ENCODE measurements around the gene UGDH. TPM values are rescaled to one million over a fixed set of nuclear protein-coding genes. Genes with fewer than 3 reads are reported as not detected.
A peak's percentile ranks its signal among the peaks of the same experiment; 100 is the strongest.

The UGDH gene
- polyA plus RNA-seq, 2 of the 4 experiments (the other 2 are of a cell fraction) = 610 to 691 TPM

DNA sequence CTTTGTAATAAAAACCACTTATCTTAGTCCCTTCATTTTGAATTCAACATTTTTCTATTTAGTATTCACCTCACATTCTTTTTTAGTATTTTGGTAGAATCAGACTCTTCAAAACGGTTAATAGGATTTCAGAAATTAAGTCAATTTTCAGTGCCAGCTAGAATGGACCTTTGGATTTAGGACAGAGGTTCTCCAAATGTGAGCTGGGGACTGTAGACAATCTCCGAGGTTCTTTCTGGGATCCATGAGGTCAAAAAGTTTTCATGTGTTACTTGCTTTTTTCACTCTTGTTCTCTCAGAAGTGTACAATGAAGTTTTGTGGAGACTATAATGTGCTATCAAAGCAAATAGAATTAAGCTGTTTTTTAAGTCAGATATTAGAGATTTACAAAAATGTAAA is 2.3 kb upstream of the UGDH start:
- TF ChIP-seq JUN (IDR thresholded peaks at IDR 0.05) (no peak), BHLHE40 (IDR thresholded peaks at IDR 0.05; ENCODE audit: low read depth, low read length) (no peak), EHF (CRISPR knock-in tag; IDR thresholded peaks at IDR 0.05) (no peak)
- TF ChIP-seq, protein P1, sequence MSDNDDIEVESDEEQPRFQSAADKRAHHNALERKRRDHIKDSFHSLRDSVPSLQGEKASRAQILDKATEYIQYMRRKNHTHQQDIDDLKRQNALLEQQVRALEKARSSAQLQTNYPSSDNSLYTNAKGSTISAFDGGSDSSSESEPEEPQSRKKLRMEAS (IDR thresholded peaks at IDR 0.05) = no peak
- WGBS (ENCODE audit: missing lambda C conversion rate) = 80% methylated on average over 2 of the region's 2 CpGs
- POLR2A ChIA-PET = interaction anchor here (1.0 kb wide), 1 partner anchor 9 kb away, joined by 4 read pairs; no protein-coding TSS in a partner anchor
- CTCF ChIA-PET = interaction anchor here (1.2 to 2.2 kb wide), 2 partner anchors 60 to 62 kb away, joined by 4 to 9 read pairs; no protein-coding TSS in a partner anchor
- Histone ChIP-seq H3K4me2 (peak overlapping the region; percentile 73), H3K4me3 (peak overlapping the region; percentile 92), H3K9me3 (peaks cover 32% of the 10 kb centered on the region), H3K27ac (peak overlapping the region; percentile 86 to 94), H3K4me1 (0 out of 3 replicates have a peak, but pooled peaks cover 5% of the 10 kb centered on the region)
- DNase-seq (ENCODE audit: low read depth in 1 of 2, low spot score in 1 of 2) (no peak), FAIRE-seq (no peak), ATAC-seq (no peak)

DNA sequence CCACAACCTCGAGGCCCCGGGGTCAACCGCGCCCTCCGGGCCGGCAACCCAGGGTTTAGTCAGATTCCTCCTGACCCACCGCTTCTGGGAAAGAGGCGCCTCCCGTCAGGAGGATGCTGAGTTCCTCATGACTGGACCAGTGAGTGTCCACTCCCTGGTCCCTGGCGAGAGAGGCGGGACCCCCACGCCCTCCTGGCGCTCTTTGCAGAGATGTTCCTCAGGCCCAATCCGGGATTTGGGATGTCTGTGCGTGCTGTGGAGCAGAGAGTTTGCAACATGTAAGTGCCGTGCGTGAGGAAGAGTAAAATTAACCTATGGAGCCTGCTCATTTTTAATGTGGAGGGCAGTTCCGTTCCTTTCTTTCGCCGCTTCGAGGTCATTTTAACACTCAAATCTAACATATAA is 824 bp upstream of the UGDH start:
- ChIA-PET POLR2A (interaction anchor here (1.0 to 3.5 kb wide), 11 partner anchors 8 to 170 kb away, joined by 3 to 35 read pairs (median 8); partner anchors contain the start of genes LIAS, RPL9 and UBE2K), CTCF (interaction anchor here (1.0 kb wide), 1 partner anchor 52 kb away, joined by 3 read pairs; no protein-coding TSS in a partner anchor)
- FAIRE-seq (no peak), DNase-seq (ENCODE audit: low read depth in 1 of 2, low spot score in 1 of 2) (peak in 1 of 2 experiments; percentile 64), ATAC-seq (peak; percentile 70)
- Histone ChIP-seq H3K4me1 (peaks cover 5% of the 10 kb centered on the region; the same call in 1 of the 3 replicates), H3K4me3 (peak overlapping the region; percentile 92), H3K4me2 (peak overlapping the region; percentile 73), H3K27ac (peak overlapping the region; percentile 86 to 94), H3K9me3 (peaks cover 26% of the 10 kb centered on the region)
- no peak for TF ChIP-seq EHF (CRISPR knock-in tag; IDR thresholded peaks at IDR 0.05)
- no peak for TF ChIP-seq KDM1A (IDR thresholded peaks at IDR 0.05; ENCODE audit: low read depth)
- no peak for TF ChIP-seq NPAS2 (CRISPR knock-in tag; IDR thresholded peaks at IDR 0.05; ENCODE audit: borderline replicate concordance)
- no peak for TF ChIP-seq MAFK (IDR thresholded peaks at IDR 0.05; ENCODE audit: partially characterized antibody)
- TF ChIP-seq, protein P2, sequence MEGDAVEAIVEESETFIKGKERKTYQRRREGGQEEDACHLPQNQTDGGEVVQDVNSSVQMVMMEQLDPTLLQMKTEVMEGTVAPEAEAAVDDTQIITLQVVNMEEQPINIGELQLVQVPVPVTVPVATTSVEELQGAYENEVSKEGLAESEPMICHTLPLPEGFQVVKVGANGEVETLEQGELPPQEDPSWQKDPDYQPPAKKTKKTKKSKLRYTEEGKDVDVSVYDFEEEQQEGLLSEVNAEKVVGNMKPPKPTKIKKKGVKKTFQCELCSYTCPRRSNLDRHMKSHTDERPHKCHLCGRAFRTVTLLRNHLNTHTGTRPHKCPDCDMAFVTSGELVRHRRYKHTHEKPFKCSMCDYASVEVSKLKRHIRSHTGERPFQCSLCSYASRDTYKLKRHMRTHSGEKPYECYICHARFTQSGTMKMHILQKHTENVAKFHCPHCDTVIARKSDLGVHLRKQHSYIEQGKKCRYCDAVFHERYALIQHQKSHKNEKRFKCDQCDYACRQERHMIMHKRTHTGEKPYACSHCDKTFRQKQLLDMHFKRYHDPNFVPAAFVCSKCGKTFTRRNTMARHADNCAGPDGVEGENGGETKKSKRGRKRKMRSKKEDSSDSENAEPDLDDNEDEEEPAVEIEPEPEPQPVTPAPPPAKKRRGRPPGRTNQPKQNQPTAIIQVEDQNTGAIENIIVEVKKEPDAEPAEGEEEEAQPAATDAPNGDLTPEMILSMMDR (IDR thresholded peaks at IDR 0.05) = no peak
- TF ChIP-seq, protein P1 (IDR thresholded peaks at IDR 0.05) = 0 out of 2 replicates have a peak, but pooled peaks have one; percentile 35
- TF ChIP-seq MYC (IDR thresholded peaks at IDR 0.05; ENCODE audit: borderline replicate concordance, low read length) = no peak
- no peak for TF ChIP-seq FOSL2 (IDR thresholded peaks at IDR 0.05)
- TF ChIP-seq FOSL2 (CRISPR knock-in tag; IDR thresholded peaks at IDR 0.05) = 0 out of 2 replicates have a peak, but pooled peaks have one; percentile 22
- TF ChIP-seq POLR2AphosphoS2 (conservative IDR thresholded peaks at IDR 0.05; ENCODE audit: low read length) = no peak
- TF ChIP-seq, protein P3, sequence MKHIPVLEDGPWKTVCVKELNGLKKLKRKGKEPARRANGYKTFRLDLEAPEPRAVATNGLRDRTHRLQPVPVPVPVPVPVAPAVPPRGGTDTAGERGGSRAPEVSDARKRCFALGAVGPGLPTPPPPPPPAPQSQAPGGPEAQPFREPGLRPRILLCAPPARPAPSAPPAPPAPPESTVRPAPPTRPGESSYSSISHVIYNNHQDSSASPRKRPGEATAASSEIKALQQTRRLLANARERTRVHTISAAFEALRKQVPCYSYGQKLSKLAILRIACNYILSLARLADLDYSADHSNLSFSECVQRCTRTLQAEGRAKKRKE (CRISPR knock-in tag; IDR thresholded peaks at IDR 0.05; ENCODE audit: low read depth) = no peak
- TF ChIP-seq RAD21 (conservative IDR thresholded peaks at IDR 0.05 in 1 of 2, IDR thresholded peaks at IDR 0.05 in 1 of 2) = no peak
- TF ChIP-seq MAZ (IDR thresholded peaks at IDR 0.05; ENCODE audit: borderline replicate concordance, low read depth, low read length) = no peak
- TF ChIP-seq, protein P4, sequence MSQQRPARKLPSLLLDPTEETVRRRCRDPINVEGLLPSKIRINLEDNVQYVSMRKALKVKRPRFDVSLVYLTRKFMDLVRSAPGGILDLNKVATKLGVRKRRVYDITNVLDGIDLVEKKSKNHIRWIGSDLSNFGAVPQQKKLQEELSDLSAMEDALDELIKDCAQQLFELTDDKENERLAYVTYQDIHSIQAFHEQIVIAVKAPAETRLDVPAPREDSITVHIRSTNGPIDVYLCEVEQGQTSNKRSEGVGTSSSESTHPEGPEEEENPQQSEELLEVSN (IDR thresholded peaks at IDR 0.05; ENCODE audit: borderline replicate concordance, low read depth) = 0 out of 2 replicates have a peak, but pooled peaks have one; percentile 36
- TF ChIP-seq HOXB5 (CRISPR knock-in tag; IDR thresholded peaks at IDR 0.05) = no peak
- TF ChIP-seq EHMT2 (IDR thresholded peaks at IDR 0.05; ENCODE audit: low read depth) = no peak
- no peak for TF ChIP-seq HDAC2 (IDR thresholded peaks at IDR 0.05)
- no peak for TF ChIP-seq HOXB13 (CRISPR knock-in tag; IDR thresholded peaks at IDR 0.05; ENCODE audit: low read depth)
- peak; percentile 21 for TF ChIP-seq POLR2A (IDR thresholded peaks at IDR 0.05; ENCODE audit: low read length)
- no peak; the same call in 1 of the 2 replicates for TF ChIP-seq PHF8 (IDR thresholded peaks at IDR 0.05; ENCODE audit: borderline replicate concordance, low read depth)
- no peak for TF ChIP-seq RARB (CRISPR knock-in tag; IDR thresholded peaks at IDR 0.05)
- no peak for TF ChIP-seq GATA3 (IDR thresholded peaks at IDR 0.05; ENCODE audit: borderline replicate concordance)
- TF ChIP-seq, protein P5, sequence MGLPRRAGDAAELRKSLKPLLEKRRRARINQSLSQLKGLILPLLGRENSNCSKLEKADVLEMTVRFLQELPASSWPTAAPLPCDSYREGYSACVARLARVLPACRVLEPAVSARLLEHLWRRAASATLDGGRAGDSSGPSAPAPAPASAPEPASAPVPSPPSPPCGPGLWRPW (IDR thresholded peaks at IDR 0.05) = no peak
- TF ChIP-seq, protein P6, sequence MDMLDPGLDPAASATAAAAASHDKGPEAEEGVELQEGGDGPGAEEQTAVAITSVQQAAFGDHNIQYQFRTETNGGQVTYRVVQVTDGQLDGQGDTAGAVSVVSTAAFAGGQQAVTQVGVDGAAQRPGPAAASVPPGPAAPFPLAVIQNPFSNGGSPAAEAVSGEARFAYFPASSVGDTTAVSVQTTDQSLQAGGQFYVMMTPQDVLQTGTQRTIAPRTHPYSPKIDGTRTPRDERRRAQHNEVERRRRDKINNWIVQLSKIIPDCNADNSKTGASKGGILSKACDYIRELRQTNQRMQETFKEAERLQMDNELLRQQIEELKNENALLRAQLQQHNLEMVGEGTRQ (IDR thresholded peaks at IDR 0.05) = no peak
- TF ChIP-seq KDM5A (IDR thresholded peaks at IDR 0.05) = no peak
- 0 out of 5 replicates have a peak, but pooled peaks of 1 of the 2 experiments have one; percentile 14 for TF ChIP-seq JUN (IDR thresholded peaks at IDR 0.05)
- 0 out of 3 replicates have a peak, but pooled peaks have one; percentile 0 for TF ChIP-seq SMC3 (IDR thresholded peaks at IDR 0.05)
- WGBS (ENCODE audit: missing lambda C conversion rate) = under 1% methylated on average over 8 of the region's 21 CpGs
